ENCODE results near the gene CLEC7A.

DNA sequence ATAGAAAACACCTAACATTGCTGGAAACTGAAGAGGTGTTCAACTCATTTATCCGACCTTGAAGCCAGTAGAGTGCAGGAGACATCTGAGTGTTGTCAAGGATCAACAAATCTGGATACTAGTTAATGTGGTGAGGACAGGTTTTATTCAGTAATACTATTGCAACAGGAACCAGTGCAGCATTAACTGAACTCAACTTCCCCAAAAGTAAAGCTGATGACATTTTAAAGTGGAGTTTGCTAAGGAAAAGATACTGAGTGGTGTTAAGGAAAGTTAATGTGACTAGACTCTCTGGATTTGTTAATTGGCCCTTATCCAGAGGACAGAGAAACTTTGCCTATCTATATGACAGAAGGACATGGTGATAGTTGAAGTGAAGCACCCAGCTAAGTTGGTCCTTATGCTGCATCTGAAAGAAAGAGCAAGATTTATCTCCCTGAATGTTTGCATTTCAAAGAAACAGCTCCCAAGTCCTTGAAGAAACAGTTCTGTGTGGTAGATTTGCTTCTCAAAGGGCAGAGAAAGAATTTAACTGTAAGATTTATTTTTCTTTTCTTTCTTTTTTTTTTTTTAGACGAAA is 1.2 kb upstream of the CLEC7A start:
- TF ChIP-seq, protein P1, sequence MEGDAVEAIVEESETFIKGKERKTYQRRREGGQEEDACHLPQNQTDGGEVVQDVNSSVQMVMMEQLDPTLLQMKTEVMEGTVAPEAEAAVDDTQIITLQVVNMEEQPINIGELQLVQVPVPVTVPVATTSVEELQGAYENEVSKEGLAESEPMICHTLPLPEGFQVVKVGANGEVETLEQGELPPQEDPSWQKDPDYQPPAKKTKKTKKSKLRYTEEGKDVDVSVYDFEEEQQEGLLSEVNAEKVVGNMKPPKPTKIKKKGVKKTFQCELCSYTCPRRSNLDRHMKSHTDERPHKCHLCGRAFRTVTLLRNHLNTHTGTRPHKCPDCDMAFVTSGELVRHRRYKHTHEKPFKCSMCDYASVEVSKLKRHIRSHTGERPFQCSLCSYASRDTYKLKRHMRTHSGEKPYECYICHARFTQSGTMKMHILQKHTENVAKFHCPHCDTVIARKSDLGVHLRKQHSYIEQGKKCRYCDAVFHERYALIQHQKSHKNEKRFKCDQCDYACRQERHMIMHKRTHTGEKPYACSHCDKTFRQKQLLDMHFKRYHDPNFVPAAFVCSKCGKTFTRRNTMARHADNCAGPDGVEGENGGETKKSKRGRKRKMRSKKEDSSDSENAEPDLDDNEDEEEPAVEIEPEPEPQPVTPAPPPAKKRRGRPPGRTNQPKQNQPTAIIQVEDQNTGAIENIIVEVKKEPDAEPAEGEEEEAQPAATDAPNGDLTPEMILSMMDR (IDR thresholded peaks at IDR 0.05 in 2 of 3, conservative IDR thresholded peaks at IDR 0.05 in 1 of 3; ENCODE audit: insufficient read depth in 2 of 3, low read depth in 1 of 3, low read length in 3 of 3) = no peak
- no peak for TF ChIP-seq CHD4 (IDR thresholded peaks at IDR 0.05; ENCODE audit: insufficient read depth, insufficient replicate concordance, low read depth, low read length, poor library complexity, severe bottlenecking)
- TF ChIP-seq, protein P2, sequence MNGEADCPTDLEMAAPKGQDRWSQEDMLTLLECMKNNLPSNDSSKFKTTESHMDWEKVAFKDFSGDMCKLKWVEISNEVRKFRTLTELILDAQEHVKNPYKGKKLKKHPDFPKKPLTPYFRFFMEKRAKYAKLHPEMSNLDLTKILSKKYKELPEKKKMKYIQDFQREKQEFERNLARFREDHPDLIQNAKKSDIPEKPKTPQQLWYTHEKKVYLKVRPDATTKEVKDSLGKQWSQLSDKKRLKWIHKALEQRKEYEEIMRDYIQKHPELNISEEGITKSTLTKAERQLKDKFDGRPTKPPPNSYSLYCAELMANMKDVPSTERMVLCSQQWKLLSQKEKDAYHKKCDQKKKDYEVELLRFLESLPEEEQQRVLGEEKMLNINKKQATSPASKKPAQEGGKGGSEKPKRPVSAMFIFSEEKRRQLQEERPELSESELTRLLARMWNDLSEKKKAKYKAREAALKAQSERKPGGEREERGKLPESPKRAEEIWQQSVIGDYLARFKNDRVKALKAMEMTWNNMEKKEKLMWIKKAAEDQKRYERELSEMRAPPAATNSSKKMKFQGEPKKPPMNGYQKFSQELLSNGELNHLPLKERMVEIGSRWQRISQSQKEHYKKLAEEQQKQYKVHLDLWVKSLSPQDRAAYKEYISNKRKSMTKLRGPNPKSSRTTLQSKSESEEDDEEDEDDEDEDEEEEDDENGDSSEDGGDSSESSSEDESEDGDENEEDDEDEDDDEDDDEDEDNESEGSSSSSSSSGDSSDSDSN (IDR thresholded peaks at IDR 0.05; ENCODE audit: borderline replicate concordance in 1 of 2, low read depth in 2 of 2, low read length in 2 of 2) = no peak
- TF ChIP-seq PATZ1 (CRISPR knock-in tag; IDR thresholded peaks at IDR 0.05; ENCODE audit: borderline replicate concordance) = no peak
- no peak for TF ChIP-seq RREB1 (CRISPR knock-in tag; IDR thresholded peaks at IDR 0.05)
- no peak for TF ChIP-seq EZH2 (IDR thresholded peaks at IDR 0.05; ENCODE audit: borderline replicate concordance, low read depth, low read length)
- TF ChIP-seq, protein P3, sequence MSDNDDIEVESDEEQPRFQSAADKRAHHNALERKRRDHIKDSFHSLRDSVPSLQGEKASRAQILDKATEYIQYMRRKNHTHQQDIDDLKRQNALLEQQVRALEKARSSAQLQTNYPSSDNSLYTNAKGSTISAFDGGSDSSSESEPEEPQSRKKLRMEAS (CRISPR knock-in tag; IDR thresholded peaks at IDR 0.05) = no peak

All from K562 (cell line).